ENCODE data around the gene XYLT1. TPM values are rescaled to one million over a fixed set of nuclear protein-coding genes. Genes with fewer than 3 reads are reported as not detected.
A peak's percentile ranks its signal among the peaks of the same experiment; 100 is the strongest.

The XYLT1 gene
- polyA plus RNA-seq, 1 of the 3 experiments (the other 2 are of a cell fraction), result 17.6 TPM

DNA sequence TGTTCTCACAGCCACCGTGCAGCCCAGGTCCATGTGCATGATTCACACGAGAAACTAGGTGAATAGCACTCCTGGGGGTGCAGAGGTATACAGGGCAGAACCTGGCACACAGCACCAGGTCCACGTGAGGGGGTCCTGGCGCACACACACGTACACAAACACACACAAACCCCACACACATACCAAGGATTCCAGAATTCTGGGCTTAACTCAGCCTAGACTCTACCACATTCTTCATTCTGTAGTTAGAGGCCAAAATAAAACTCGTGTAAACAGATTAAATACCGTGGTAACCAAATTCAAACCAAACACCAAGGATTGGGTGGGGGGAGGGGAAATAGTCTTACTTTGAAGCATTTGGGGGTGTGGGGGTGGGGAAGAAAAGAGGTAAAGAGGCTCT lies 58.5 kb downstream of the XYLT1 start:
- peaks cover 34% of the 10 kb centered on the region for H3F3A ChIP-seq (replicated peaks; ENCODE audit: insufficient read depth)
- H3K27ac ChIP-seq (ENCODE audit: low read depth in 2 of 2, low read length in 1 of 2), result peak overlapping the region in 1 of 2 experiments; percentile 52; a peak in 2 of 4 replicates
- no peak overlapping the region for H3K4me2 ChIP-seq
- H2AFZ ChIP-seq (ENCODE audit: low read depth), result no peak overlapping the region
- no peak for DNase-seq
- 94% methylated on average over 5 of the region's 7 CpGs for WGBS (ENCODE audit: low lambda C conversion rate)
- H3K9me2 ChIP-seq, result no peaks in the 10 kb centered on the region
- H3K9me3 ChIP-seq, result no peaks in the 10 kb centered on the region
- no peak overlapping the region for H3K9ac ChIP-seq
- peaks cover 100% of the 10 kb centered on the region for H3K79me2 ChIP-seq (ENCODE audit: insufficient read depth)
- H3K4me3 ChIP-seq (ENCODE audit: low read depth in 2 of 2, low read length in 1 of 2), result no peak overlapping the region
- TF ChIP-seq, protein P1, sequence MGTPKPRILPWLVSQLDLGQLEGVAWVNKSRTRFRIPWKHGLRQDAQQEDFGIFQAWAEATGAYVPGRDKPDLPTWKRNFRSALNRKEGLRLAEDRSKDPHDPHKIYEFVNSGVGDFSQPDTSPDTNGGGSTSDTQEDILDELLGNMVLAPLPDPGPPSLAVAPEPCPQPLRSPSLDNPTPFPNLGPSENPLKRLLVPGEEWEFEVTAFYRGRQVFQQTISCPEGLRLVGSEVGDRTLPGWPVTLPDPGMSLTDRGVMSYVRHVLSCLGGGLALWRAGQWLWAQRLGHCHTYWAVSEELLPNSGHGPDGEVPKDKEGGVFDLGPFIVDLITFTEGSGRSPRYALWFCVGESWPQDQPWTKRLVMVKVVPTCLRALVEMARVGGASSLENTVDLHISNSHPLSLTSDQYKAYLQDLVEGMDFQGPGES (IDR thresholded peaks at IDR 0.05; ENCODE audit: low read depth, low read length), result no peak
- TF ChIP-seq GATA2 (CRISPR knock-in tag; IDR thresholded peaks at IDR 0.05) (no peak), GABPA (IDR thresholded peaks at IDR 0.05; ENCODE audit: low read depth) (no peak), EZH2phosphoT487 (IDR thresholded peaks at IDR 0.05; ENCODE audit: borderline replicate concordance, low read depth) (no peak), EP300 (IDR thresholded peaks at IDR 0.05; ENCODE audit: borderline replicate concordance in 1 of 2, low read depth in 1 of 2, low read length in 1 of 2) (no peak), FOXM1 (IDR thresholded peaks at IDR 0.05; ENCODE audit: low read depth) (no peak), FOSL2 (IDR thresholded peaks at IDR 0.05; ENCODE audit: borderline replicate concordance, low read depth) (no peak), NRF1 (IDR thresholded peaks at IDR 0.05; ENCODE audit: low read depth, low read length) (no peak), NFIC (IDR thresholded peaks at IDR 0.05; ENCODE audit: borderline replicate concordance) (no peak), RCOR1 (IDR thresholded peaks at IDR 0.05; ENCODE audit: low read length) (no peak), RFX5 (IDR thresholded peaks at IDR 0.05; ENCODE audit: low read length) (no peak)
- TF ChIP-seq, protein P2, sequence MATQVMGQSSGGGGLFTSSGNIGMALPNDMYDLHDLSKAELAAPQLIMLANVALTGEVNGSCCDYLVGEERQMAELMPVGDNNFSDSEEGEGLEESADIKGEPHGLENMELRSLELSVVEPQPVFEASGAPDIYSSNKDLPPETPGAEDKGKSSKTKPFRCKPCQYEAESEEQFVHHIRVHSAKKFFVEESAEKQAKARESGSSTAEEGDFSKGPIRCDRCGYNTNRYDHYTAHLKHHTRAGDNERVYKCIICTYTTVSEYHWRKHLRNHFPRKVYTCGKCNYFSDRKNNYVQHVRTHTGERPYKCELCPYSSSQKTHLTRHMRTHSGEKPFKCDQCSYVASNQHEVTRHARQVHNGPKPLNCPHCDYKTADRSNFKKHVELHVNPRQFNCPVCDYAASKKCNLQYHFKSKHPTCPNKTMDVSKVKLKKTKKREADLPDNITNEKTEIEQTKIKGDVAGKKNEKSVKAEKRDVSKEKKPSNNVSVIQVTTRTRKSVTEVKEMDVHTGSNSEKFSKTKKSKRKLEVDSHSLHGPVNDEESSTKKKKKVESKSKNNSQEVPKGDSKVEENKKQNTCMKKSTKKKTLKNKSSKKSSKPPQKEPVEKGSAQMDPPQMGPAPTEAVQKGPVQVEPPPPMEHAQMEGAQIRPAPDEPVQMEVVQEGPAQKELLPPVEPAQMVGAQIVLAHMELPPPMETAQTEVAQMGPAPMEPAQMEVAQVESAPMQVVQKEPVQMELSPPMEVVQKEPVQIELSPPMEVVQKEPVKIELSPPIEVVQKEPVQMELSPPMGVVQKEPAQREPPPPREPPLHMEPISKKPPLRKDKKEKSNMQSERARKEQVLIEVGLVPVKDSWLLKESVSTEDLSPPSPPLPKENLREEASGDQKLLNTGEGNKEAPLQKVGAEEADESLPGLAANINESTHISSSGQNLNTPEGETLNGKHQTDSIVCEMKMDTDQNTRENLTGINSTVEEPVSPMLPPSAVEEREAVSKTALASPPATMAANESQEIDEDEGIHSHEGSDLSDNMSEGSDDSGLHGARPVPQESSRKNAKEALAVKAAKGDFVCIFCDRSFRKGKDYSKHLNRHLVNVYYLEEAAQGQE (IDR thresholded peaks at IDR 0.05; ENCODE audit: low read depth, low read length), result no peak
- no peaks in the 10 kb centered on the region for H3K27me3 ChIP-seq (ENCODE audit: insufficient read depth)
- H3K36me3 ChIP-seq (replicated peaks in 1 of 2; ENCODE audit: control insufficient read depth in 1 of 2, insufficient read depth in 2 of 2, low read length in 1 of 2), result peaks cover 0 to 9% of the 10 kb centered on the region in 2 experiments
- CTCF ChIA-PET, result no interaction called here
- POLR2A ChIA-PET, result no interaction called here
- H3K4me1 ChIP-seq (ENCODE audit: control insufficient read depth in 1 of 2, insufficient read depth in 2 of 2, low read depth in 1 of 2, low read length in 1 of 2), result peaks cover 1 to 9% of the 10 kb centered on the region in 2 experiments; a peak in 1 of 4 replicates
- peaks cover 100% of the 10 kb centered on the region for H4K20me1 ChIP-seq (ENCODE audit: insufficient read depth)

DNA sequence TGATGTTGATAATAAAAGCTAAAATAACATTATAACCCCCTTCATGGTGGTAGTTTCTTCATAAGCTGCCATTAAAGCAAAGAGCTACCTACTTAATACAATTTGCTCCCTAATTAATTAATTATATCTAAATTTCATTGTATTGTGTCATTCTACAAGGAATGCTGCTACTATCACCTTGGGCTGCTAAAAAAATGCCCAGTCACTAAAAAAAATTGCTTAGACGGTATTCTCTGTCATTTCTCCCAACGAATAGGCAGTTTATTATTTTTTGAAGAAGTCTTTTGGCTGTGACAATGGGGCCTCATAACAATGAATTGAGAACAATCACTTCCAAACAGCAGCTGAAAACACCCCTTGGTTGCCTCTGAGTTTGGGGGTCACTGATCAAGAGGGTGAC lies 59.5 kb downstream of the XYLT1 start:
- Histone ChIP-seq H3K4me2 (no peak overlapping the region), H4K20me1 (ENCODE audit: insufficient read depth) (peaks cover 99% of the 10 kb centered on the region), H3K4me3 (ENCODE audit: low read depth in 2 of 2, low read length in 1 of 2) (no peak overlapping the region), H3K9ac (no peak overlapping the region), H3K79me2 (ENCODE audit: insufficient read depth) (peaks cover 99% of the 10 kb centered on the region), H3K36me3 (replicated peaks in 1 of 2; ENCODE audit: control insufficient read depth in 1 of 2, insufficient read depth in 2 of 2, low read length in 1 of 2) (no peaks in the 10 kb centered on the region), H2AFZ (ENCODE audit: low read depth) (no peak overlapping the region), H3K27ac (ENCODE audit: low read depth in 2 of 2, low read length in 1 of 2) (peak overlapping the region in 1 of 2 experiments; percentile 52; a peak in 1 of 4 replicates), H3K27me3 (ENCODE audit: insufficient read depth) (no peaks in the 10 kb centered on the region), H3K9me3 (no peaks in the 10 kb centered on the region), H3K9me2 (no peaks in the 10 kb centered on the region), H3F3A (replicated peaks; ENCODE audit: insufficient read depth) (peaks cover 44% of the 10 kb centered on the region), H3K4me1 (ENCODE audit: control insufficient read depth in 1 of 2, insufficient read depth in 2 of 2, low read depth in 1 of 2, low read length in 1 of 2) (peaks cover 0 to 7% of the 10 kb centered on the region in 2 experiments; a peak in 2 of 4 replicates)
- ChIA-PET POLR2A (no interaction called here), CTCF (no interaction called here)
- WGBS (ENCODE audit: low lambda C conversion rate), result 75% methylated on average over 2 of the region's 2 CpGs
- DNase-seq, result no peak
- TF ChIP-seq RAD21 (IDR thresholded peaks at IDR 0.05; ENCODE audit: low read length) (no peak), JUND (IDR thresholded peaks at IDR 0.05) (no peak), EP300 (IDR thresholded peaks at IDR 0.05; ENCODE audit: borderline replicate concordance in 1 of 2, low read depth in 1 of 2, low read length in 1 of 2) (no peak), GATA2 (CRISPR knock-in tag; IDR thresholded peaks at IDR 0.05) (no peak), EZH2phosphoT487 (IDR thresholded peaks at IDR 0.05; ENCODE audit: borderline replicate concordance, low read depth) (no peak), NRF1 (IDR thresholded peaks at IDR 0.05; ENCODE audit: low read depth, low read length) (no peak), FOXM1 (IDR thresholded peaks at IDR 0.05; ENCODE audit: low read depth) (no peak), CHD2 (IDR thresholded peaks at IDR 0.05; ENCODE audit: low read length, partially characterized antibody) (no peak), FOXJ3 (CRISPR knock-in tag; IDR thresholded peaks at IDR 0.05) (no peak), FOSL2 (IDR thresholded peaks at IDR 0.05; ENCODE audit: borderline replicate concordance, low read depth) (no peak), POLR2AphosphoS5 (IDR thresholded peaks at IDR 0.05; ENCODE audit: low read depth, low read length) (no peak), TAF1 (IDR thresholded peaks at IDR 0.05; ENCODE audit: borderline replicate concordance, low read depth, low read length) (no peak), MEF2A (IDR thresholded peaks at IDR 0.05; ENCODE audit: borderline replicate concordance, low read depth) (no peak), MXI1 (IDR thresholded peaks at IDR 0.05; ENCODE audit: low read depth, low read length) (no peak), USF2 (IDR thresholded peaks at IDR 0.05; ENCODE audit: borderline replicate concordance, low read depth, low read length) (no peak), NFIC (IDR thresholded peaks at IDR 0.05; ENCODE audit: borderline replicate concordance) (no peak), SMC3 (IDR thresholded peaks at IDR 0.05; ENCODE audit: low read depth, low read length) (no peak)

Measured in SK-N-SH (cell line).